Kidney capillary endothelial cell (primary cell): ENCODE results near the gene ALDH2.
A peak's percentile ranks its signal among the peaks of the same experiment; 100 is the strongest.
"Not testable (repeated sequence)": the region's sequence is repeated elsewhere in the genome, so short reads cannot be mapped to it uniquely, and the experiment has no call there.

ENCODE experiments used
- DNase-seq: peaks from one replicate; pipeline ENCODE4 v3.0.0-alpha.2; 2018; ENCODE audit warnings: low spot score

ALDH2 gene

DNA sequence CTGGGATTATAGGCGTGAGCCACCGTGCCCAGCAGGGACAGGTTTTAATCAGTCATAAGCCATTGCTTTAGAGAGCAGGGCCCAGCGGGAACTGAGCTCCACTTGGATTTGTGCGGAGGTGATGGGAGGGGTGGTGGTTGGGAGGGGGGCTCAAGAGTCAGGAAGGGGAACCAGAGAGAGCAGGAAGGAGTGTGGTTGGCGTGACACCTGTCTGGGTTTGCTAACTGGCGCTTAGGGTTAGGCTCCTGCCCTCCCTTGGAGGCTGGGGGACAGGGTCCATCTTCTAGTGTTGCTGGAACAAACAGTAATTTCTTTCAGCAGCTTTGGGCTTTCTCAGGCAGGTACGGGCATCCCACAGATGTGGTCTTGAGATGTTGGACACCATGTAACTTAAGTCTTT lies 7.5 kb upstream of the ALDH2 start:
- DNase-seq, result no peak

DNA sequence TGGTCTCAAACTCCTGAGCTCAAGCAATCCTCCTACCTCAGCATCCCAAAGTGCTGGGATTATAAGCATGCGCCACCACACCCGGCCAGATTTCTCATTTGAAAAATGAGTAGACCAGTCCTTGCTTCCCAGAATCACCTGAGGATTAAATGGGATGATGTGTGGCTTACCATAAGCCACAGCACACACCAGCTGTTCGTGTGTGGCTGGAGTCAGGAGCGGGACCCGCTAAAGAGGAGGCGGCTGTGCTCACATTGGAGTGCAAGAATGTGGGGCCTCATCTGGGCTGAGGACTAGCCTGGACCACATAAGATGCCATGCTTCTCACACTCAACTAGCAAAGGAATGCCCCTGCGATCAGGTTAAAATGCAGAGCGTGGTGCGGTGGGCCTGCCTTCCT lies 6.7 kb upstream of the ALDH2 start:
- no peak for DNase-seq

DNA sequence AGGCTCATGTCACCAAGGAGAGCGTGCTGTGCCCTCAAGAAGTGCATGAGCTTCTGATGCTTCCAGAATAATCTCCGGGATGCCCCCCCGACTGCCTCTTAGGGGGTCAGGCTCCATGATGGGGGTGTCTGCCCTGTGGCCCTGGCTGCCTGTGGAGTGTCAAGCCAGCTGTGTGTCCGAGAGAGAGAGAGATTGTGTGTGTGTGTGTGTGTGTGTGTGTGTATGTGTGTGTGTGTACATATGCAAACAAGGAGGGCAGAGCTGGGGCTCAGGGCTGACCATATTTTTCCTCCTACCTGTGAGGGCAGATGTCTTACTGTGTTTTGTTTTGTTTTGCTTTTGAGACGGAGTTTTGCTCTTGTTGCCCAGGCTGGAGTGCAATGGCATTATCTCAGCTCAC lies 5.6 kb upstream of the ALDH2 start:
- no peak for DNase-seq

DNA sequence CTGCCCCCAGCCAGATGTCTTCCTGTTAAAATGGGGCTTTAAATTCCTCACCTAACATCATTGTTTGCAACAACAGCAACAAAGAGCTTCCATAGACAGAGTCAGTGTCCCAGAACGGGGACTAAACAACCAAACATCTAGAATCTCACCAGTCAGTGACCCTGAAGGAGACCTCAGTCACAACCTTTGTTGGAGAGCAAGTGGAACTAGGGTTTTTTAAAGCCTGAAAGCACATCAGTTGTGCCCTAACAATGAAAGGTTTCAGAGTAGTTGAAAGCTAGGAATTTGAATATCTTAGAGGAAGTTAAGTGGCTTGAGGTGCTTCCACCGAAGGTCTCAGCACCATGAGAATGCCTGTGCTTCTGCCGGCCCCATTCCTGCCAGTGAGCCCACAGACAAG lies 5.0 kb upstream of the ALDH2 start:
- no peak for DNase-seq

DNA sequence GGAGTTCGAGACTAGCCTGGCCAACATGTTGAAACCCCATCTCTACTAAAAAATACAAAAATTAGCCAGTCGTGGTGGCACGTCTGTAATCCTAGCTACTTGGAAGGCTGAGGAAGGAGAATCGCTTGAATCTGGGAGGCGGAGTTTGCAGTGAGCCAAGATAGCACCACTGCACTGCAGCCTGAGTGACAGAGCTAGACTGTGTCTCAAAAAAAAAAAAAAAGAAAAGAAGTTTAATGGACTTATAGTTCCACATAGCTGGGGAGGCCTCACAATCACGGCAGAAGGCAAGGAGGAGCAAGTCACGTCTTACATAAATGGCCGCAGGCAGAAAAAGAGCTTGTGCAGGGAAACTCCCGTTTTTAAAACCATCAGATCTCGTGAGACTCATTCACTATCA lies 3.2 kb upstream of the ALDH2 start:
- DNase-seq, result not testable (repeated sequence)

DNA sequence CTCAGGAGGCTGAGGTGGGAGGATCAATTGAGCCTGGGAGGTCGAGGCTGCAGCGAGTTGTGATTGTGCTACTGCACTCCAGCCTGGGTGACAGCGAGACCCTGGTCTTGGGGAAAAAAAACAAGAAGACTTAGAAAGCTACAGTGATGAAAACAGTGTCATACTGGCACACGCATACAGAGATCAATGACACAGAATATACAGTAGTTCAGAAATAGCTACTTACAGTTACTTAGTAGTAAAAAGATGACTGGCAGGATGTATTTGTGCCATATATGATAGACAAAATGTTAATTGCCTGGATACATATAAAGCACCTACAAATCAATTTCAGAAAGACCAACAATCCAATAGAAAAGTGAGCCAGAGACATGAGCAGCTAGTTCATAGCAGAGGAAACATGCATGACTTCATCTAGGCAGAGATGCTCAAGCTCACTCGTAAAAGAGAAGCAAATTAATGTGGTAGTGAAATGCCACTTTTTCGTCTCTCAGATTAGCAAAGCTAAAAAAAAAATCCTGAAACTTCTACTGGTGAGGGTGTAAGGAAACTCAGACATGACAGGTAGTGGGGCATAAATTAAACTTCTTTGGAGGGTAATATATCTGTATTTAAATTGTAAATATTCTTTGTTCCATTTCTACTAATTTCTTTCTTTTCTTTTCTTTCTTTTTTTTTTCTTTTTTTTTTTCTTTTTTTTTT lies 2.5 kb upstream of the ALDH2 start:
- DNase-seq, result no peak

DNA sequence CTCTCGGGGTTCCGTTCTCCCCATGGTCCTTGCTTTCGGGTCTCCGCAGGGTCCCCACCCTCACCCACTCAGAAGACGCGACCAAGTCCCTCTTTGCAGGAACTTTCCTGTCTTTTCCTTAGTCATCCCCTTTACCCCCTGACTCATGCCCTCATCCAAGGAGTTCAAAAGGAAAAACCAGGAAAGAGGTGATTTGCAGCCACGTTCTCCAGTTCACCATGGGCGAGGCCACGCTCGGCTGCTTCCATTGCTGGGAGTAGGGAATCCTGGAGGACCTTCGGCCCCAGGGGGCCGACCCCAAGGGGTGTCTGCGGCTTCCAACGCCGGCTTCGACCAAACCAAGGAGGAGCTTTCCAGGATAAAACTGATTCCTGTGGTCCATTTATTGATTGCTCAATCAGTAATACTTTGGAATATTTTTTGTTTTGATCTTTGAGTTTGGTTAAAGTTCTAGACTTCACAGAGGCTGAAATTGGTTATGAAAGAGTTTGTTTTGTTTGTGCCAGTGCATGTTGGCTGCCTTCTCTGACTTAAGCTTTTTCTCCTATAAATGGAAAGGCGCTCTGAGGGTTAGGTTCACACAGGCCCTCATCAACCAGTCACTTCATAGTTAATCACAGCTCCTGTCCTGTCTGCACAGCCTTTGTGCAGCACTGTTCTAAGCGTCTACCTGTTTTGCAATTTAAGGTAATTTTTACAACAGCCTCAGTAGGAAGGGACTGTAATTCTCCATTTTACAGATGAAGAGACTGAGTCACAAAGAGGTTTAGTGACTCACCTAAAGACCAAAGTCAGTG lies 827 bp downstream of the ALDH2 start:
- peak; percentile 27 for DNase-seq

DNA sequence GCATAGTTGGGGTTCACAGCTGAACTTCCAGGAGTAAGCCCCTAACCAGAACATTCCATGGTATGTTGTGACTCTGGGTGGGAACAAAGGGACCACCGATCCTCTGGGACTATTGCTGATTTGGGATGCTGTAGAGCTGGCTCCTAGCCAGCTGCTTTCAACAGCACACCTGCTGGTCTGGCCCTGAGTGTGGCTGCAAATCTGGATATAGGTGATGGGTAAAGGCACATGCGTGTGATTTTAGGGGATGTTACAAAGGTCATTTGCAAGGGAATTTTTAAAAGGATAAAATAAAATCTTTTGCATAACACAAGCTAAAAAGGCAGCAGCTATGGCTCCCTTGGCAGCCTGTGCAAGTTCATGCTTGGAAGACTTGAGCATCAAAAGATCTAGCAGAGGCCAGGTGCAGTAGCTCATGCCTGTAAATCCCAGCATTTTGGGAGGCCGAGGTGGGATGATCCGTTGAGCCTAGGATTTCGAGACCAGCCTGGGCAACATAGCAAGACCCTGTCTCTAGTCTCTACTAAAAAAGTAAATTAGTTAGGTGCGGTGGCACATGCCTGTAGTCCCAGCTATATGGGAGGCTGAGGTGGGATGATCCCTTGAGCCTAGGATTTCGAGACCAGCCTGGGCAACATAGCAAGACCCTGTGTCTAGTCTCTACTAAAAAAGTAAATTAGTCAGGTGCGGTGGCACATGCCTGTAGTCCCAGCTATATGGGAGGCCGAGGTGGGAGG lies 1.6 kb downstream of the ALDH2 start:
- DNase-seq, result no peak

DNA sequence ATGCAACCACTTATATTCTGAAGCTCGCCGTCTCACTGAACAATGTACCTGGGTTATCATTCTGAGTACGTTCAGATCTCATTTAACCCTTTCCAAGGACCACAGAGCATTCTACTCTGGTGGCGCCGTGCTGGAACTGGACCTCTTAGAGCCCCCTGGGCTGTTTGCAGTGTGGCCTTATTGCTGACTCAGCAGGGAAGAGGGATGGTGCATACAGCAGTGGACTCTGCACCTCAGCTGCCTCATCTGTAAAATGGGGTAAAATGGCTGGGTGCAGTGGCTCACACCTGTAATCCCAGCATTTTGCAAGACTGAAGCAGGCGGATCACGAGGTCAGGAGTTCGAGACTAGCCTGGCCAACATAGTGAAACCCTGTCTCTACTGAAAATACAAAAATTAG lies 2.9 kb downstream of the ALDH2 start:
- no peak for DNase-seq

DNA sequence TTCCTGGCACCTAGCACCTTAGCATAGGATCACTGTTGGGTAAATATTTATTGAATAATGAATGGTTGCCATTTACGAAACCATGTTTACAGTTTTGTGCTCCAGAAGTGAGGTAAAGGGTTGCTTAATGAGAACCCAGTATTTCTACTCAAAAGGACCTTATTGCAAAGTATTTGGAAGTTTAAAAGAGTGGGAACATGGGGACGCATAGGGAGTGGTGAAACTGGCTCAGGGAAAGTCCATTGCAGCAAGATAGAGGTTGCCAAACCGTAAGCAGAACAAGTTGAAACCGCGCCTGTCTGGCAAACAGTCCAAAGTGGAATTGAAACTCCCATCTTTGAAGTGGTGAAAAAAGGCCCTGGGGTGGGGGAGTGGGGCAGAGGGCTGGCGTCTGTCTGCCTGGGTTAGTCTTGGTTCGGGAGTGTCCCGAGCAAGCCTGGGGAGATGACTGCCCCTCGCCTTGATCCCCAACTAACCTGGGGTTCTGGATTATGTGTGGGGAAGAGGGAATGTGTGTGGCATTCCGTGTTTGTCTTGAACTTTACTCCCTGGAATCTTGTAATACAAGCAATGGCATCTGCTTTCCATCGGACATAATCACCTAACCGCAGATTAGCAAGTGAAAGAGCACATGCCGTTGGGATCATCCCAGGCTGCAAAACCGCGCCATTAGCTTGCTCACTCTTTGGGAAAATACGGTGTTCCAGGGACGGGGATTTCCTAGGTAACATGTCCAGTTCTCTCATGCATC lies 7.2 kb downstream of the ALDH2 start:
- no peak for DNase-seq

DNA sequence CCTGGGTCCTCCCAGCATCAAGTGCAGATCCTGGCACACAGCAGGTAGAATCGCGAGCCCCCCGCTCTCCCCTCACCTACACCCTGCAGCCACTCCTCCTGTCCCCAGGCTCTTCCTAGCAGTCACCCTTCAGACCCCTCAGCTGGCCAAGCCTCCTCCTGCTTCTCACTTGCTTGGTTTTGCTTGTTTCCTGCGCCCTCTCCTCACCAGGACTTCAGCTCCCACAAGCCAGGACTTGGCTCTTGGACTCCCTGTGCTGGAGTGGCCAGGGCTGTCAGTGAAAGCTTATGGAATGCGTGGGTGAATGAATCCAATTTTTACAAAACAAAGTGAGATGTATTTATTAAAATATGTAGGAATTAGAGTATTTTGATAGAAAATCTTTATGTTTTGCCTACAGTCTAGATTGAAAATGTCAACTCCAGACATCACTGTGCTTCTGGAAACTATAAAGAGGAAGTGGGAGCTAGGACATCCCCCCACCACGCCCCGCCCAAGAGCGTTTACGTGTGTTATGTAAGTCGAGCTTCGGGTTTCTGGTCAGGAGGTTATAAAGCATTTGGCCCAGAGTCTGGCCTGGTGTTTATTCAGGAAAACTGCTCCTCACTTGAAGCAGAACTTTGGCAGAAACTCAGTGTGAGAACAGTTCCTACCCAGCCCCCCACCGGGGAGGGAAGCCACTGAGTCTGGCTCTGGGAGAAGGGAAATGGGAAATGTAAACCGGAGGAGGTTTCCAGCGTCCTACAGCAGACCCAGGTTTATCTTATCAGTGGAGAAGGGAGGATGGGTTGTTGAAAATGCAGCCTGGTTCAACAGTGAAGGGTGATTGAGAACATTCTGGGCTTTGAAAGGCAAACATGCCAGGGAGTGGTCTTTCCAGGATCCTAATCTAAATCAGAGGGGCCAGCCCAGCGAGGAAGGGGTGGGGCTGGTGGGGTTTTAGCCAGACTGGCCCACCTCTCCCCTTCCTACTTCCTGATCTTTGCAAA lies 8.8 kb downstream of the ALDH2 start:
- DNase-seq, result no peak

DNA sequence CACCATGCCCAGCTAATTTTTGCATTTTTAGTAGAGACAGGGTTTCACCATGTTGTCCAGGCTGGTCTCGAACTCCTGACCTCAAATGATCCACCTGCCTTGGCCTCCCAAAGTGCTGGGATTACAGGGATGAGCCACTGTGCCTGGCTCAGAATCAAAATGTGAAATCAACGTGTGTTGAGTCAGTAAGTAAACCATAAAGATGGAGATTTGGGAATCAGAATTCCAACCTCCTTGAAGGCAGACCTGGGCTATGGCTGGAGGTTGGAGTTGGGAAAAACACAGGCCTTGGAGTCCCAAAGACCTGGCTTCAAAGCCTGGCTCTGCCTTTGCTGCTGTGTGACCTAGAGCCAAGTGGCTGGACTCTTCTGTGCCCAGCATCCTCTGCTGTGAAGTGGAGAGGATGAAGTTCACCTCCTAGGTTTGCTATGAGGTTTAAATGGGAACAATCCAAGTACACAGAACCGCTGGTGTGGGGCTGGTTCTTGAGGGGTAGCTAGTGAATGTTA lies 10.2 kb downstream of the ALDH2 start:
- DNase-seq, result no peak

DNA sequence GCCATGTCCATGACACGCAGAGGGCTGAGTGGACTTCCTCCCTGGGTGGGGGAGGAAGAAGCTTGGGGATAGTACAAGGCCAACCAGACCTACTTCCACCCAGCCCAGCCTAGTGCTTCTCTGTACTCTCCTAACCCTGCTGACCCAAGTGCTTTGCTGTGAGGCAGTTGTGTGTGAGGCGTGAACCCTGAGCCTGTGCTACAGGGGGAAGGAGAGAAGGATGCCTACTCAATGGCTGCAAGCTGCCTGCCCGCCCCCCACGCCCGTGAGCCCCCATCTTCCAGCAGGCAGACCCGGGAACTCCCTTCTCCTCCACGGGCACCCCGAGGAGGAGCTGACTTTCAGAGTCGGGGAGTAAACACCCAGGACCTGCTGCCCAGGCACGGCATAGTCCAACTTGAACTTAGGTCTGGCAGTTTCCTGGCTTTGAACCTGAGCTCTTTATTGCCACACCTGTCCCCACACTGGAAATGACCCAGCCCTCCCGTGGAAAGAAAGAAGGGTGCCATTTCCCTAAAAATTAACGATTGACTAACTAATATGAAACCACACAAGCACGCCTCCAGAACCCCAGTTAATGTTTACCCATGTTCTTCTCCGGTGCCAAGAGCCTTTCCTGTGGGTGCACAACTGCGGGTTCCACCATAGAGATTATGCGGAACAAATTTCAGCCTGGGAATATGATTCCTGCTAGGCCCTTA lies 10.8 kb downstream of the ALDH2 start:
- DNase-seq, result no peak

DNA sequence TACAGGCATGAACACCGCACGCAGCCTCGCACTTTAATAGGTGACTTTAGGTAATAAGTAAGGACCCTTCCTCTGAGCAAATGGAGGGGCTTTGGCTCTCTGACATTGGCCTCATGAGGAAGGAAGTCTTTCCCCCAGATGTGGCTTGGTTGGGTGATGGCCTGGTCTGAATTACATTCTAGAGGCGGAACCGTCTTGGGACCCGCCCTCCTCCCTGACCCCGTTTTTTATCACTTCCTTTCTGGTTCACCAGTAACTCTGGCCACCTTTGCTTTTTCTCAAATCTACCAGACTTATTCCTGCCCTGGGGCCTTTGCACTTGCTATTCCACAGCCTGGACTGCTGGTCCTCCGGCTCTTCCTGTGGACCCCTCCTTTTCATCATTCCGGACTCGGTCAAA lies 13.4 kb downstream of the ALDH2 start:
- no peak for DNase-seq

DNA sequence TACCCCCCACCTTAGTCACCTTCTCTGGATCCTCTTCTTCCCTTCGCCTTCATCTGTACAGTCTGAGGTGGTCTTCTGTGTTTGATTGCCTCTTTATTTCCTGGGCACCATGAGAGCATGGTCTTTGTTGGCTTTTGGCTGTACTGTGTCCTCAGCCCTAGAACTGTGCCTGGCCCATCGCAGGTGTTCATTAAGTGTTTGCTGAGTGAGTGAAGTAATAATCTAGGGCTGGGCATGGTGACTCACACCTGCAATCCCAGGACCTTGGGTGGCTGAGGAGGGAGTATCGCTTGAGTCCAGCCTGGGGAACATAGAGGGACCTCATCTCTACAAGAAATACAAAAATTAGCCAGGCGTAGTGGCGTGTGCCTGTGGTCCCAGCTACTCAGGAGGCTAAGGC lies 13.9 kb downstream of the ALDH2 start:
- no peak for DNase-seq

DNA sequence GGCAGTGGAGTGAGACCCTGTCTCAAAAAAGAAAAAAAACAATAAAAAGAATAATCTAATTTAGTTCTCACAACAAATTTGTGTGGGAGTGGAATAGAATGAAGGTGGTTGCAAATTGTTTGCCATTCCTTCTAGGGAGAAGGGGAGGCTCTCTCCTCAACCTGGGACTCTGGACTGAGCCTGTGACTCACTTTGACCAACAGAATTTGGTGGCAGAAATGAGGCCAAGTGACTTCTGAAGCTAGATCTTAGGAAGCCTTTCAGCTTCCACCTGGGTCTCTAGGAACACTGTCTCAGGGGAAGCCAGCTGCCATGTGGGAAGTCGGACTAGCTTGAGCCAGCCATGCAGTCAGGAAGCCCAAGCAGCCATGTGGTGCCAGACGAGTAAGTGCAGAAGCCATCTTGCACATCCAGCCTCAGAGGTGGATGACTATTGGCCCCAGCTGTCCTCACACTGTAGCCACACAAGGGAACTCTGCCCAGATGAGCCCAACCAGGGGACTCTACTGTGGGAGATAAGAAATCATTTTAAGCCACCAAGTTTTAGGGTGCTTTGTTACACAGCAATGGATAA lies 14.4 kb downstream of the ALDH2 start:
- DNase-seq, result no peak

DNA sequence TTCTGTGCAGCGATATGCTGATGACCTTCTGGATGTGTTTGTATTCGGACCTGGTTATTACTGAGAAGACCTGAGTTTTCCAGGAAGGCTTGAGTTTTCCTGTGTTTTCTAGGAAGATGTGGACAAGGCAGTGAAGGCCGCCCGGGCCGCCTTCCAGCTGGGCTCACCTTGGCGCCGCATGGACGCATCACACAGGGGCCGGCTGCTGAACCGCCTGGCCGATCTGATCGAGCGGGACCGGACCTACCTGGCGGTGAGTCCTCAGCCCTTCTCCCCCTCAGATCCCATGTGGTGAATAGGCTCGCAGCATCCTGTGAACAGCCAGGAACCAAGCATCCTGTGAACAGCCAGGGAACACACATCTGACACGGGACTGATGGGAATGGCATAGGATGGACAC lies 16.3 kb downstream of the ALDH2 start:
- DNase-seq, result no peak

DNA sequence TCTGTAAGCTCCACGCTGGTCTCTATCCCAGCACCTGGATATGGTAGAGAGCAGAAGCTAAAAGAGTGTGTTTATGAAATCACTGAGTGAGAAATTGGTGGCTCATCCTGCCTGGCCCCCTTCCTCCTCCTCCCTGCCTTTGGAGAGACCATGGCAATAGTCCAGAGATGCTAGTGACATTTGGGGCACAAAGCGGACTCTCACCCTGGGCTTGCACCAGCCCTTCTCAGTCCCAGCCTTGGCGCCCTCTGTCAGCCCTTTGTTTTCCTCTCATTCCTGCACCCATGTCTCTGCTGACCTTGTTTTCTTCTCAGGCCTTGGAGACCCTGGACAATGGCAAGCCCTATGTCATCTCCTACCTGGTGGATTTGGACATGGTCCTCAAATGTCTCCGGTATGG lies 18.2 kb downstream of the ALDH2 start:
- DNase-seq, result no peak

DNA sequence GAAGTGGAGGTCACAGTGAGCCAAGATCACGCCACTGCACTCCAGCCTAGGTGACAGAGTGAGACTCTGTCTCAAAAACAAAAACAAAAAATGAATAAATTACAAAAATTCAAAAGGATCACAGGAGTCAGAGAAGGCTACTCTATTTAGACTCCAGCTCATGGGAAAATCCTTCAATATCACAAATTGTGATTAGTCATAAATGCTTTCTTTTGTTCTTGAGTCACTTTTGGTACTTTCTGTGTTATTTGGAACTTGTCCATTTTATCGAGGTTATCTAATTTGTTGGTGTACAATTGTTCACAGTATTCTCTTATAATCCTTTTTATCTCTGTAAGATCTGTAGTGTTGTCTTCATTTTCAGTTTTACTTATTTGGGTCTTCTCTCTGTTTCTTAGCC lies 18.9 kb downstream of the ALDH2 start:
- DNase-seq, result no peak

DNA sequence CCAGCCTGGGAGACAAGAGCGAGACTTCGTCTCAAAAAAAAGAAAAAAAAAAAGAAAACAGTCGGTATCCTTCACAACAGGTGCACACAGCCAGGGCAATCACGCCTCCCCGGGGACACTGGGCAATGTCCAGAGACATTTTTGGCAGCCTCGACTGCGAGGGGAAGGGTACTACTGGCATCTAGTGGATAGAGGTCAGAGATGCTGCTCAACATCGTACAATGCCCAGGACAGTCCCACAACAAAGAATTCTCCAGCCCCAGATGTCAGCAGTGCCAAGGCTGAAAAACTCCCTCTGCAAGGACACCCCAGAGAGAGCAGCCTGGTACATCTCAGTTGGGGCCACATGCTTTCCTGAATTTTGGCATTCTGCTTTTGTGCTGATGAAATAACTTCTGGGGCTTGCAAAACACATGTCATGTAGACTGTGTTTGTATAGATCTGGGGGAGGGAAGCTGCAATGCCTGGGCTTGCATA lies 21.5 kb downstream of the ALDH2 start:
- DNase-seq, result no peak
